Trophoblast cell (in vitro differentiated cells and primary cell): ENCODE data around the gene COL3A1.

ENCODE experiments used
- DNase-seq, 2 donors: peaks; one replicate each; pipeline ENCODE4 v3.0.0-alpha.2; 2016
- H2AFZ ChIP-seq: 2 replicates; pipeline ENCODE4 v1.6.1; 2013; ENCODE audit warnings: low read length, moderate library complexity, mild to moderate bottlenecking; ENCODE audit not compliant: insufficient read depth, poor library complexity
- H2AK5ac ChIP-seq: 2 replicates; pipeline ENCODE4 v1.6.1; 2013; ENCODE audit warnings: mild to moderate bottlenecking, low read length
- H2BK120ac ChIP-seq: 2 replicates; pipeline ENCODE4 v1.6.1; 2013; ENCODE audit warnings: low read length, mild to moderate bottlenecking, moderate library complexity; ENCODE audit not compliant: insufficient read depth, poor library complexity
- H2BK12ac ChIP-seq: 2 replicates; pipeline ENCODE4 v1.6.1; 2013; ENCODE audit warnings: mild to moderate bottlenecking, low read length, moderate library complexity
- H2BK5ac ChIP-seq: 2 replicates; pipeline ENCODE4 v1.6.1; 2013; ENCODE audit warnings: low read length, low read depth, moderate library complexity, mild to moderate bottlenecking; ENCODE audit not compliant: poor library complexity
- H3K14ac ChIP-seq: 2 replicates; pipeline ENCODE4 v1.6.1; 2013; ENCODE audit warnings: mild to moderate bottlenecking, low read length
- H3K18ac ChIP-seq: 2 replicates; pipeline ENCODE4 v1.6.1; 2013; ENCODE audit warnings: mild to moderate bottlenecking, low read length
- H3K23ac ChIP-seq: 2 replicates; pipeline ENCODE4 v1.6.1; 2013; ENCODE audit warnings: low read length
- H3K27ac ChIP-seq: 2 replicates; pipeline ENCODE4 v1.5.1; 2013; ENCODE audit warnings: low read depth, mild to moderate bottlenecking, inconsistent platforms, low read length, moderate library complexity
- H3K27me3 ChIP-seq: 2 replicates; pipeline ENCODE4 v1.6.1; 2013; ENCODE audit warnings: inconsistent platforms, mild to moderate bottlenecking, low read length, moderate library complexity; ENCODE audit not compliant: insufficient read depth
- H3K36me3 ChIP-seq, 2 experiments: 1 replicate in 1 of 2; 2 replicates in 1 of 2; pipeline ENCODE4 v1.6.1; 2013; ENCODE audit warnings: low read length in 2 of 2, mild to moderate bottlenecking in 2 of 2, moderate library complexity in 1 of 2; ENCODE audit not compliant: insufficient read depth in 2 of 2, control insufficient read depth in 1 of 2
- H3K4ac ChIP-seq: 2 replicates; pipeline ENCODE4 v1.6.1; 2013; ENCODE audit warnings: low read depth, mild to moderate bottlenecking, low read length, moderate library complexity
- H3K4me1 ChIP-seq, 2 experiments: 1 replicate in 1 of 2; 2 replicates in 1 of 2; pipeline ENCODE4 v1.6.1; 2013; ENCODE audit warnings: low read length in 2 of 2, mild to moderate bottlenecking in 2 of 2, moderate library complexity in 1 of 2; ENCODE audit not compliant: insufficient read depth in 2 of 2, control insufficient read depth in 1 of 2
- H3K4me2 ChIP-seq: 2 replicates; pipeline ENCODE4 v1.6.1; 2013; ENCODE audit warnings: inconsistent platforms, mild to moderate bottlenecking, low read length, moderate library complexity
- H3K4me3 ChIP-seq: 2 replicates; pipeline ENCODE4 v1.5.1; 2013; ENCODE audit warnings: mild to moderate bottlenecking, low read depth, low read length, inconsistent platforms
- H3K79me1 ChIP-seq: one replicate; pipeline ENCODE4 v1.6.1; 2013; ENCODE audit warnings: low read length
- H3K79me2 ChIP-seq: 2 replicates; pipeline ENCODE4 v1.6.1; 2013; ENCODE audit warnings: low read length, mild to moderate bottlenecking; ENCODE audit not compliant: control insufficient read depth, insufficient read depth, poor library complexity
- H3K9ac ChIP-seq: 2 replicates; pipeline ENCODE4 v1.6.1; 2013; ENCODE audit warnings: mild to moderate bottlenecking, low read length
- H3K9me3 ChIP-seq: 2 replicates; pipeline ENCODE4 v1.6.1; 2013; ENCODE audit warnings: low read depth, mild to moderate bottlenecking, control low read depth, inconsistent platforms, low read length; ENCODE audit not compliant: insufficient read depth
- H4K12ac ChIP-seq: 2 replicates; pipeline ENCODE4 v1.6.1; 2013; ENCODE audit warnings: low read depth, mild to moderate bottlenecking, low read length, moderate library complexity
- H4K8ac ChIP-seq: 2 replicates; pipeline ENCODE4 v1.6.1; 2013; ENCODE audit warnings: low read depth, mild to moderate bottlenecking, low read length, moderate library complexity
- H4K91ac ChIP-seq: one replicate; pipeline ENCODE4 v1.6.1; 2013; ENCODE audit warnings: low read depth, mild to moderate bottlenecking, low read length, moderate library complexity
- WGBS: extraction: QIAGEN DNeasy Blood & Tissue Kit; methylation state at CpG from one replicate; pipeline ENCODE4 v1.1.7; 2013; ENCODE audit warnings: missing lambda C conversion rate; ENCODE audit not compliant: insufficient read length, insufficient coverage; ENCODE audit errors: extremely low coverage; 5-methylcytosine and 5-hydroxymethylcytosine counted together

The COL3A1 gene

GRCh38 chr2:189045836-189046235 lies 71.7 kb downstream of the COL3A1 start:
- Histone ChIP-seq H4K8ac (no peak overlapping the region), H4K12ac (no peak overlapping the region), H3K9me3 (no peaks in the 10 kb centered on the region), H2BK5ac (no peak overlapping the region), H3K79me2 (no peaks in the 10 kb centered on the region), H3K79me1 (no peaks in the 10 kb centered on the region), H3K27me3 (no peaks in the 10 kb centered on the region), H2BK120ac (no peak overlapping the region), H3K18ac (no peak overlapping the region), H3K4me2 (no peak overlapping the region), H3K23ac (no peak overlapping the region), H3K4ac (no peak overlapping the region), H3K9ac (no peak overlapping the region), H2AFZ (no peak overlapping the region), H2AK5ac (no peak overlapping the region), H3K4me3 (no peak overlapping the region), H3K27ac (no peak overlapping the region), H3K14ac (no peak overlapping the region), H4K91ac (no peak overlapping the region), H2BK12ac (no peak overlapping the region), H3K4me1 (no peaks in the 10 kb centered on the region), H3K36me3 (peaks cover 13 to 14% of the 10 kb centered on the region in 2 experiments)
- no peak for DNase-seq
- no CpG with 5 or more reads among the region's 3 CpGs for WGBS

- no peaks in the 10 kb centered on the region for H3K79me1 ChIP-seq
- no peak overlapping the region for H3K4me2 ChIP-seq
- no peaks in the 10 kb centered on the region for H3K4me1 ChIP-seq
- H2AFZ ChIP-seq: no peak overlapping the region
- no peaks in the 10 kb centered on the region for H3K79me2 ChIP-seq
- no peak overlapping the region for H3K23ac ChIP-seq
- no peak overlapping the region for H3K14ac ChIP-seq
- no peak overlapping the region for H2BK120ac ChIP-seq
- H4K8ac ChIP-seq: no peak overlapping the region
- no peak overlapping the region for H3K4ac ChIP-seq
- H2BK12ac ChIP-seq: no peak overlapping the region
- H3K36me3 ChIP-seq: peaks cover 15 to 16% of the 10 kb centered on the region in 2 experiments
- H4K12ac ChIP-seq: no peak overlapping the region
- no peak overlapping the region for H3K18ac ChIP-seq
- no peak overlapping the region for H3K27ac ChIP-seq
- H2AK5ac ChIP-seq: no peak overlapping the region
- no peaks in the 10 kb centered on the region for H3K9me3 ChIP-seq
- H3K27me3 ChIP-seq: no peaks in the 10 kb centered on the region
- no peak overlapping the region for H4K91ac ChIP-seq
- H3K9ac ChIP-seq: no peak overlapping the region
- DNase-seq: no peak
- no peak overlapping the region for H2BK5ac ChIP-seq
- H3K4me3 ChIP-seq: no peak overlapping the region
- no CpG with 5 or more reads among the region's 2 CpGs for WGBS
Measured at GRCh38 chr2:189046320-189046719, 72.1 kb downstream of the COL3A1 start.

- no peak overlapping the region for H2AK5ac ChIP-seq
- no peaks in the 10 kb centered on the region for H3K9me3 ChIP-seq
- H2BK5ac ChIP-seq: no peak overlapping the region
- no peak overlapping the region for H3K14ac ChIP-seq
- H3K27ac ChIP-seq: no peak overlapping the region
- DNase-seq: no peak
- H3K9ac ChIP-seq: no peak overlapping the region
- no peaks in the 10 kb centered on the region for H3K27me3 ChIP-seq
- no peak overlapping the region for H4K91ac ChIP-seq
- no peaks in the 10 kb centered on the region for H3K4me1 ChIP-seq
- no peaks in the 10 kb centered on the region for H3K79me2 ChIP-seq
- H3K4me3 ChIP-seq: no peak overlapping the region
- H2AFZ ChIP-seq: no peak overlapping the region
- peaks cover 13 to 17% of the 10 kb centered on the region in 2 experiments for H3K36me3 ChIP-seq
- H4K12ac ChIP-seq: no peak overlapping the region
- no CpG with 5 or more reads among the region's 4 CpGs for WGBS
- H2BK12ac ChIP-seq: no peak overlapping the region
- no peak overlapping the region for H3K18ac ChIP-seq
- no peak overlapping the region for H3K23ac ChIP-seq
- no peak overlapping the region for H3K4ac ChIP-seq
- H3K79me1 ChIP-seq: no peaks in the 10 kb centered on the region
- H4K8ac ChIP-seq: no peak overlapping the region
- no peak overlapping the region for H3K4me2 ChIP-seq
- no peak overlapping the region for H2BK120ac ChIP-seq
Measured at GRCh38 chr2:189047171-189047888, 73.2 kb downstream of the COL3A1 start.

- no peak overlapping the region for H2BK120ac ChIP-seq
- no peak overlapping the region for H4K8ac ChIP-seq
- no peaks in the 10 kb centered on the region for H3K4me1 ChIP-seq
- no peak overlapping the region for H3K14ac ChIP-seq
- H2BK5ac ChIP-seq: no peak overlapping the region
- no peak overlapping the region for H4K91ac ChIP-seq
- no peak overlapping the region for H3K18ac ChIP-seq
- peaks cover 11 to 18% of the 10 kb centered on the region in 2 experiments for H3K36me3 ChIP-seq
- no peak overlapping the region for H4K12ac ChIP-seq
- no peak overlapping the region for H2AFZ ChIP-seq
- H2AK5ac ChIP-seq: no peak overlapping the region
- H2BK12ac ChIP-seq: no peak overlapping the region
- H3K27ac ChIP-seq: no peak overlapping the region
- H3K9ac ChIP-seq: no peak overlapping the region
- H3K4me2 ChIP-seq: no peak overlapping the region
- no peaks in the 10 kb centered on the region for H3K27me3 ChIP-seq
- no peaks in the 10 kb centered on the region for H3K79me1 ChIP-seq
- H3K4me3 ChIP-seq: no peak overlapping the region
- H3K23ac ChIP-seq: no peak overlapping the region
- no CpG with 5 or more reads among the region's 3 CpGs for WGBS
- H3K79me2 ChIP-seq: no peaks in the 10 kb centered on the region
- no peak overlapping the region for H3K4ac ChIP-seq
- no peaks in the 10 kb centered on the region for H3K9me3 ChIP-seq
- no peak for DNase-seq
Measured at GRCh38 chr2:189048189-189048588, 74.0 kb downstream of the COL3A1 start.
